ENCODE results near the gene GPN3. TPM values are rescaled to one million over a fixed set of nuclear protein-coding genes. Genes with fewer than 3 reads are reported as not detected.

The GPN3 gene
- total and polyA plus RNA-seq, 2 of the 13 experiments (the other 11 are each of a cell fraction or from before 2014, with no cell fraction given), result 28.7 to 29.5 TPM

DNA sequence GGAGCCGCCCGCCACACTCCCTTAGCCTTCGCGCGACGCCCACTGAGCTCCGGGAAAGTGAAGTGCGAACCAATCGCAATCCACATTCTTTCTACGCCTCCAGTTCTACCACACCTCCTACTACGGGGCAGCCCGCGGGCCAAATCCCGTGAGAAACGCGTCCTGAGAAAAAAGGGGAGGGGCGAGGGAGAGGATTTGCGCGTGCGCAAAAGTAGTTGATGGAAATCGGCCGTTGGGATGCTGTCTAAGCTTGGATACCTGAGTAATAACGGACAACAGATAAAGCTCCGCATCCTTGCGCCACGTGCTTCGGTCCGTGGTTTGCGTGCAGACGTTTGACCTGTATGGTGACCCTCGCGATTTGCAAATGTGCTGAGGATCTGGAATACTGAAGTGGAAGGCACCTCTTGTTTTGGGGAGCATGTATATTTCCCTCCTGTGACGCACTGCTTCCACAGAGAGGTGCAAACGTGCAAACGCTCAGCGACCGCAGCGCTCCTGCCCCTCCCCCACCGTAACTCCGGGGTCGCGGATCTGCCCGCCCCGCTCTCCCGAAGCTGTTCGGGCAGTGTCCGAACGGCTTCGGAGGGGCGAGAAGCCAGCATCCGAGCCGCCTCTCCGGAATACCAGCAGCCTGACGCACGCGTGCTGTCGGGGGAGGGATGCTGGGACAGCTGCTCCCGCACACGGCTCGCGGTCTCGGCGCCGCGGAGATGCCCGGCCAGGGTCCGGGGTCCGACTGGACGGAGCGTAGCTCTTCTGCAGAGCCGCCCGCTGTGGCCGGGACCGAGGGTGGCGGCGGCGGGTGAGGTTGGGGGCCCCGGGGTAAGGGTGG lies at the start of gene GPN3, which contains the start of gene FAM216A (continued):
- TF ChIP-seq SP1 (IDR thresholded peaks at IDR 0.05) (no peak), SP1 (CRISPR knock-in tag; IDR thresholded peaks at IDR 0.05) (peak; percentile 93), ZSCAN21 (CRISPR knock-in tag; IDR thresholded peaks at IDR 0.05; ENCODE audit: borderline replicate concordance) (peak; percentile 49), ZNF512B (CRISPR knock-in tag; IDR thresholded peaks at IDR 0.05; ENCODE audit: borderline replicate concordance) (peak; percentile 14; the same call in 1 of the 2 replicates), ZNF691 (CRISPR knock-in tag; IDR thresholded peaks at IDR 0.05; ENCODE audit: borderline replicate concordance, low read depth) (peak; percentile 16; the same call in 1 of the 2 replicates), RFXAP (CRISPR knock-in tag; IDR thresholded peaks at IDR 0.05; ENCODE audit: borderline replicate concordance) (peak; percentile 77), FOXA3 (CRISPR knock-in tag; IDR thresholded peaks at IDR 0.05) (peak; percentile 54; the same call in 1 of the 2 replicates), ARNT2 (CRISPR knock-in tag; IDR thresholded peaks at IDR 0.05; ENCODE audit: low read depth) (peak; percentile 86), ZNF598 (CRISPR knock-in tag; IDR thresholded peaks at IDR 0.05; ENCODE audit: borderline replicate concordance) (peak; percentile 38; the same call in 1 of the 2 replicates), ZBTB1 (CRISPR knock-in tag; IDR thresholded peaks at IDR 0.05; ENCODE audit: borderline replicate concordance) (no peak), HDAC2 (CRISPR knock-in tag; IDR thresholded peaks at IDR 0.05) (peak; percentile 79; the same call in 1 of the 2 replicates), MBNL3 (CRISPR knock-in tag; conservative IDR thresholded peaks at IDR 0.05) (no peak), ATF1 (CRISPR knock-in tag; IDR thresholded peaks at IDR 0.05) (peak; percentile 87), IKZF4 (CRISPR knock-in tag; IDR thresholded peaks at IDR 0.05; ENCODE audit: borderline replicate concordance, low read depth, not compliant biosample characterization) (peak; percentile 21), ZFP90 (CRISPR knock-in tag; IDR thresholded peaks at IDR 0.05; ENCODE audit: borderline replicate concordance) (peak; percentile 82), ZC3H4 (CRISPR knock-in tag; IDR thresholded peaks at IDR 0.05; ENCODE audit: borderline replicate concordance) (no peak), GTF3A (CRISPR knock-in tag; conservative IDR thresholded peaks at IDR 0.05) (no peak), ZNF343 (CRISPR knock-in tag; IDR thresholded peaks at IDR 0.05) (0 out of 2 replicates have a peak, but pooled peaks have one; percentile 41), KDM1A (CRISPR knock-in tag; IDR thresholded peaks at IDR 0.05) (0 out of 2 replicates have a peak, but pooled peaks have one; percentile 6), ZNF34 (CRISPR knock-in tag; IDR thresholded peaks at IDR 0.05; ENCODE audit: borderline replicate concordance) (peak; percentile 93; the same call in 1 of the 2 replicates), SRSF1 (optimal IDR thresholded peaks at IDR 0.05; ENCODE audit: low read depth, low read length) (peak; percentile 50), MED1 (CRISPR knock-in tag; IDR thresholded peaks at IDR 0.05) (peak; percentile 71), PAX8 (CRISPR knock-in tag; IDR thresholded peaks at IDR 0.05; ENCODE audit: borderline replicate concordance) (peak; percentile 36; the same call in 1 of the 2 replicates), NFKBIZ (CRISPR knock-in tag; IDR thresholded peaks at IDR 0.05) (no peak)
- TF ChIP-seq, protein P1, sequence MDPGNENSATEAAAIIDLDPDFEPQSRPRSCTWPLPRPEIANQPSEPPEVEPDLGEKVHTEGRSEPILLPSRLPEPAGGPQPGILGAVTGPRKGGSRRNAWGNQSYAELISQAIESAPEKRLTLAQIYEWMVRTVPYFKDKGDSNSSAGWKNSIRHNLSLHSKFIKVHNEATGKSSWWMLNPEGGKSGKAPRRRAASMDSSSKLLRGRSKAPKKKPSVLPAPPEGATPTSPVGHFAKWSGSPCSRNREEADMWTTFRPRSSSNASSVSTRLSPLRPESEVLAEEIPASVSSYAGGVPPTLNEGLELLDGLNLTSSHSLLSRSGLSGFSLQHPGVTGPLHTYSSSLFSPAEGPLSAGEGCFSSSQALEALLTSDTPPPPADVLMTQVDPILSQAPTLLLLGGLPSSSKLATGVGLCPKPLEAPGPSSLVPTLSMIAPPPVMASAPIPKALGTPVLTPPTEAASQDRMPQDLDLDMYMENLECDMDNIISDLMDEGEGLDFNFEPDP (CRISPR knock-in tag; conservative IDR thresholded peaks at IDR 0.05), result 0 out of 2 replicates have a peak, but pooled peaks have one; percentile 7

All from HepG2 (cell line).